ENCODE data around the gene DLG3. TPM values are rescaled to one million over a fixed set of nuclear protein-coding genes. Genes with fewer than 3 reads are reported as not detected.

The DLG3 gene
- total RNA-seq, 4 donors from 2014 or later = 0.20 to 3.4 (median 0.69) TPM

DNA sequence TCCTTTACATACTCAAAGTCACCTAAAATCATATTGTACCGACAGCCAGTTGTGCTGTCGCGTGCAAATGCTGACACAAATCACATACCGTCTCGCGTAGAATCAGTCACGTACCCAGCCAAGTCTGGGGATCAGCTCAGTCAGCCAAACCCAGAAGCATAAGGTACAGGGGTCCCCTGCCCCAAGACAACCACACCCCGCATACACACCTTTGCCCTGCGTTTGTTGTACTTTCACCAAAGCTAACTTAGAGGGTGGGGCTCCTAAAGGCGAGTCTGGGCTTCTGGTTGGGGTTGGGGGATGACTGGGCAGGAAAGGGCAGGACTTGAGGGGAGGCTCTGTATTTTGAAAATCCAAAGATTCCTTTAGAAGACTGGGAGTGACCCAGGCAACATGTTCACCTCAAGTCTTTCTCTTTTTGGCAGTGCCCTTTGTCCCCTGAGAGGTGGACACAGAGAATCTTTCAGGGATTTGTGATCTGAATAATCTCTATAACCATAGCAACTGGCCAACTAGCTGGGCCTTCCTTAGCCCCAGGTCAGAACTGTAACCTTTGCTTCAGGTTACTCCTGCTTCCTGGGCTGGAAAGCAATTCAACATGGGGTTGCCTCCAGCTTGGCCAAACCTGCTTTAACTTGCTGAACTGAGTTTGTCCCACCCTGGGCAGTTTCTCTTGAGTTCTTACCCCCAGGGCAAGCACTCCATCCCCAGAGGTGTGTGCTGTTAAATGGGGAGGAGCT, 20.5 kb upstream of the DLG3 start:
- H3K4me1 ChIP-seq = no peaks in the 10 kb centered on the region
- no peak overlapping the region for H3K4me3 ChIP-seq
- no peaks in the 10 kb centered on the region for H3K9me3 ChIP-seq
- in situ Hi-C loops (cut with MboI; ENCODE audit: low sequenced_read_pairs in 4 of 4) (no loop called here), intact Hi-C loops (cut with DNase I; ENCODE audit: low total_unique reads) (no loop called here)
- H3K27ac ChIP-seq = no peak overlapping the region
- H3K27me3 ChIP-seq = peaks cover 0 to 6% (median 5%) of the 10 kb centered on the region in 3 donors
- DNase-seq (no peak), ATAC-seq (no peak)
- no peak for TF ChIP-seq POLR2A (IDR thresholded peaks at IDR 0.05)
- TF ChIP-seq, protein P1, sequence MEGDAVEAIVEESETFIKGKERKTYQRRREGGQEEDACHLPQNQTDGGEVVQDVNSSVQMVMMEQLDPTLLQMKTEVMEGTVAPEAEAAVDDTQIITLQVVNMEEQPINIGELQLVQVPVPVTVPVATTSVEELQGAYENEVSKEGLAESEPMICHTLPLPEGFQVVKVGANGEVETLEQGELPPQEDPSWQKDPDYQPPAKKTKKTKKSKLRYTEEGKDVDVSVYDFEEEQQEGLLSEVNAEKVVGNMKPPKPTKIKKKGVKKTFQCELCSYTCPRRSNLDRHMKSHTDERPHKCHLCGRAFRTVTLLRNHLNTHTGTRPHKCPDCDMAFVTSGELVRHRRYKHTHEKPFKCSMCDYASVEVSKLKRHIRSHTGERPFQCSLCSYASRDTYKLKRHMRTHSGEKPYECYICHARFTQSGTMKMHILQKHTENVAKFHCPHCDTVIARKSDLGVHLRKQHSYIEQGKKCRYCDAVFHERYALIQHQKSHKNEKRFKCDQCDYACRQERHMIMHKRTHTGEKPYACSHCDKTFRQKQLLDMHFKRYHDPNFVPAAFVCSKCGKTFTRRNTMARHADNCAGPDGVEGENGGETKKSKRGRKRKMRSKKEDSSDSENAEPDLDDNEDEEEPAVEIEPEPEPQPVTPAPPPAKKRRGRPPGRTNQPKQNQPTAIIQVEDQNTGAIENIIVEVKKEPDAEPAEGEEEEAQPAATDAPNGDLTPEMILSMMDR (IDR thresholded peaks at IDR 0.05 in 4 of 5, conservative IDR thresholded peaks at IDR 0.05 in 1 of 5) = no peak
- no peaks in the 10 kb centered on the region for H3K36me3 ChIP-seq

DNA sequence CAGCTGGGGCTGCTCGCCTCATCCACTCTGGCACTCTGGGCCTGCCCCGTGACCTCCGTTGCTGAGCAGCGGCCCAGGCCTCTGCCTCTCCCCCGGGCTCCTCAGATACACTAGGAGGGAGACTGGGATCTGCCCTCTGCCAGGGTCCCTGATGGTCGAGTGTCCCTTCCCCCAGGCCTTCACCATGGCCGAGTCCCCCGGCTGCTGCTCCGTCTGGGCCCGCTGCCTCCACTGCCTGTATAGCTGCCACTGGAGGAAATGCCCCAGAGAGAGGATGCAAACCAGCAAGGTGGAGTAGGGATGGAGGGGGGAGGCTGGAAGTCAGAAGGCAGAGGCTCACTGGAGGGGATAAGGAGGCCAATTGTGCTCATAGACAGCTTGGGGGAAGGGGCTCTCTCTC, 19.8 kb upstream of the DLG3 start:
- no peaks in the 10 kb centered on the region for H3K9me3 ChIP-seq
- no peak overlapping the region for H3K27ac ChIP-seq
- no peak for TF ChIP-seq POLR2A (IDR thresholded peaks at IDR 0.05)
- TF ChIP-seq, protein P1 (IDR thresholded peaks at IDR 0.05 in 4 of 5, conservative IDR thresholded peaks at IDR 0.05 in 1 of 5) = no peak
- in situ Hi-C loops (cut with MboI; ENCODE audit: low sequenced_read_pairs in 4 of 4) = loop anchor here in 3 of 4 donors (25.0 kb wide), 1 partner anchor 288 kb away; the partner anchor contains the start of gene IGBP1 (in 3 of the 3)
- H3K36me3 ChIP-seq = no peaks in the 10 kb centered on the region
- intact Hi-C loops (cut with DNase I; ENCODE audit: low total_unique reads) = no loop called here
- no peak for ATAC-seq
- peaks cover 0 to 6% (median 5%) of the 10 kb centered on the region in 3 donors for H3K27me3 ChIP-seq
- H3K4me1 ChIP-seq = no peaks in the 10 kb centered on the region
- DNase-seq = no peak
- H3K4me3 ChIP-seq = no peak overlapping the region

DNA sequence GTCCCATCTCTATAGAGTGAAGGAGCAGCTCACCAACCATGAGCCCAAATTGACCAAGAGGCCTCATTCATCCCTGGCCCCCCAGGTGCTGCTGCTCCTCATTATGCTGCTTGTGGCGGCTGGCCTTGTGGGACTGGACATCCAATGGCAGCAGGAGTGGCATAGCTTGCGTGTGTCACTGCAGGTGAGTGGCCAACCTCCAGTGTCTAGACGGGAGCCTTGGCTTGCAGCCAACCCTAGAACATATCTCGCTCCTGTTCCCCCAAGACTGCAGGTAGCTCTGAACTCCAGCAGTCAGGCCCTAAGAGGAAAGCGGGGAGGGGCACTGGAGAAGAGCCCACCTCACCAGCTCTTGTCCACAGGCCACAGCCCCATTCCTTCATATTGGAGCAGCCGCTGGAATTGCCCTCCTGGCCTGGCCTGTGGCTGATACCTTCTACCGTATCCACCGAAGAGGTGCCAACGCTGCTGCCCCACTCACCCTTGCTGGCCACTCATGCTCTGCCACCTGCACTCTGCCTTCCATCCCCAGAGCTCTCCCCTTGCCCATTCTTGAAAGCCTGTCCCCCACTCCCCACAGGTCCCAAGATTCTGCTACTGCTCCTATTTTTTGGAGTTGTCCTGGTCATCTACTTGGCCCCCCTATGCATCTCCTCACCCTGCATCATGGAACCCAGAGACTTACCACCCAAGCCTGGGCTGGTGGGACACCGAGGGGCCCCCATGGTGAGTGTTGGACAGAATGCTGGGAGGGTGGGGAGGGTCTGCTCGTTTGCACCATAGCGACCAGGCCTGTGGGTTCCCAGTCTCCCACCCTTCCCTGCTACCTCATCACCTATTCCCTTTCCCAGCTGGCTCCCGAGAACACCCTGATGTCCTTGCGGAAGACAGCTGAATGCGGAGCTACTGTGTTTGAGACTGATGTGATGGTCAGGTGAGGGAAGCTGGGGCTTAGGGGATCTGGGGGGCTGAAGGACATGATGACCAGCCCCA, 18.1 kb upstream of the DLG3 start:
- Histone ChIP-seq H3K4me3 (no peak overlapping the region), H3K9me3 (no peaks in the 10 kb centered on the region), H3K27ac (no peak overlapping the region), H3K36me3 (no peaks in the 10 kb centered on the region), H3K4me1 (no peaks in the 10 kb centered on the region), H3K27me3 (peaks cover 0 to 6% (median 5%) of the 10 kb centered on the region in 3 donors)
- intact Hi-C loops (cut with DNase I; ENCODE audit: low total_unique reads) (no loop called here), in situ Hi-C loops (cut with MboI; ENCODE audit: low sequenced_read_pairs in 4 of 4) (loop anchor here in 3 of 4 donors (25.0 kb wide), 1 partner anchor 289 kb away; the partner anchor contains the start of gene IGBP1 (in 3 of the 3))
- ATAC-seq (no peak), DNase-seq (no peak)
- no peak for TF ChIP-seq POLR2A (IDR thresholded peaks at IDR 0.05)
- TF ChIP-seq, protein P1 (IDR thresholded peaks at IDR 0.05 in 4 of 5, conservative IDR thresholded peaks at IDR 0.05 in 1 of 5) = no peak

DNA sequence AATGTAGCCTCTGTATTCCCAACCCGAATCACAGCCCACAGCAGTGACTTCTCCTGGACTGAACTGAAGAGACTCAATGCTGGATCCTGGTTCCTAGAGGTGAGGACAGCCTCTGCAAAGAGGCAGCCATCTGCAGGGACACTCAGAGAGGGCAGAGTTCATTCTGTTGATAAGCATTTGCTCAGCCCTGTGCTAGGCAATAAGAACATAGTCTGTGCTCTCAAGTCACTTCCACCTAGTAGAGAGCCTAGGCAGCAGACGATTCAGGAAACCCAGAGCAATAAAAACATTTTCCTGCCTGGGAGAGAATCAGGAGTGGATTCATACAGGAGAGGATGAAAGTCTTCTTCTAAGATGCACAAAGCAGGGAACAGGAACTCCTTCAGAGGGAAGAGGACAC, 17.3 kb upstream of the DLG3 start:
- Histone ChIP-seq H3K27ac (no peak overlapping the region), H3K4me1 (no peaks in the 10 kb centered on the region), H3K36me3 (no peaks in the 10 kb centered on the region), H3K4me3 (no peak overlapping the region), H3K27me3 (peaks cover 0 to 6% (median 0%) of the 10 kb centered on the region in 3 donors), H3K9me3 (no peaks in the 10 kb centered on the region)
- TF ChIP-seq, protein P1 (IDR thresholded peaks at IDR 0.05 in 4 of 5, conservative IDR thresholded peaks at IDR 0.05 in 1 of 5) = no peak
- no peak for TF ChIP-seq POLR2A (IDR thresholded peaks at IDR 0.05)
- in situ Hi-C loops (cut with MboI; ENCODE audit: low sequenced_read_pairs in 4 of 4) = loop anchor here in 3 of 4 donors (25.0 kb wide), 1 partner anchor 290 kb away; the partner anchor contains the start of gene IGBP1 (in 3 of the 3)
- intact Hi-C loops (cut with DNase I; ENCODE audit: low total_unique reads) = no loop called here
- no peak for ATAC-seq
- no peak for DNase-seq
